ENCODE data around the gene METAP1.
"Not testable (repeated sequence)": the region's sequence is repeated elsewhere in the genome, so short reads cannot be mapped to it uniquely, and the experiment has no call there.

METAP1 gene

DNA sequence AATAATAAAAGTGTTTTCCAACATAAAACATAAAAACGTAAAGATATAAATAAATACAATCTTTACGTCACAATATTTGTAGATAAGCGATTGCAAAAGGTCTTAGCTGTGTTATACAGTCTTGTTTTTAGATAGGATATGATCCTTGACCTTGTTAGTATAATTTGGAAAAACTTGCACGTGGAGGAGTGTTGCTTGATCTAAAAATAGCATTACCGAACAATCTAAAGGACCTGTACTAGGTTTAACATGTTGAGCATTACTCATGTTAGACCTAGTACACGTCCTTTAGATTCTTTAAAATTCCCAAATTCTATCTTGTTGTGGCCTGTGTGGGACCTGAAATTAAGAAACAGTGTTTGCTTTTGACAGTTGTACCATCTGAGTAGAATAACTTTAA, 1.6 kb downstream of the METAP1 start:
- no peak for DNase-seq (ENCODE audit: low read depth)

DNA sequence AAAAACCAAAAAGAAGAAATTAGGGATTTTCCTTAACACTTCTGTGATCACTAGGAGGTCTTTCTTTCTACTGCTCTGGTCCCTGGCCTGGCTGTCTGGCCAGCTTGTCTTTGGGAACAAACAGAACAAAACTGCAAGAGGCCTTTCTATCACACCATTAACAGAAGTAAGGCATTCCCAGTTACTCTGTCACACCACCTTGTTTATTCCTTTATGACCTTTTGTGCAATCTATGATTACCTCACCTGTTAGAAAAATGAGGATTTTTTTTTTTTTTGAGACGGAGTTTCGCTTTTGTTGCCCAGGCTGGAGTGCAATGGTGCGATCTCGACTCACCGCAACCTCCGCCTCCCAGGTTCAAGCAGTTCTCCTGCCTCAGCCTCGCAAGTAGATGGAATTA, 3.0 kb downstream of the METAP1 start:
- DNase-seq (ENCODE audit: low read depth), result no peak

DNA sequence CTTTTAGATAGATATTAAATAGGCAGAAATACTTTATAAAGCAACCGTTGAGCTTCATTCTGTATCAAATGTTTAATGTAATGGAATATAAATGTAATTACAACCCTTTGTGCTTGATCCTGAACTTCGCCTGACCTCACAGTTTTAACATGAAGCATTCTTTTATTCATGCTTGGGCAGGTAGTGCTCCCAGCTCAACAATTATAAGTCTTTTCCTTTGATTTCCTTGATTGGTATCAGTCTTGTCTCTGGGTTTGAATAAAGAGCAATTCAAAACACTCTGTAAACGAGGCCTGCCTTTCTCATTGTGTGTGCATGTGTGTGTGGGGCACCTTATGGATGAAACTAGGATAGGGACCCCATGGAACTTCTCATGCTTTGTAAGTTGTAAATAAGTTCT, 6.8 kb downstream of the METAP1 start:
- no peak for DNase-seq (ENCODE audit: low read depth)

DNA sequence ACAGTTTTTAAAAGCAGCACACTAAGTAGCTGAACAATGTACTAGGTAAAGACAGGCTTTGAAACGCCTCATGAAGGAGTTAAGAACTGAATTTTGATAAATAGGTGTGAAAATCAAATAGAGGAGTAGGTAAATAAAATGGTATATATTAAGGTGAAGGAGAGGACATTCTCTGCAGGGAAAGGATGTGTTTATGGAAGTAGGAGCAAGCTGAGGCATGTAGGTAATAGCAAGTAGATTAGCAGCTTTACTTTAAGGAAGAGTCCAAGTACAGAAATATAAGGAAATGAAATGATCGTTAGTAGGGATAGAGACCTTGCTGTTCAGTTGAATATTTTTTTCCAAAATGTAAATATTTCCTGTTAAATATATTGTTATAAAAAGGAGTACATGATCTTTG, 12.5 kb downstream of the METAP1 start:
- no peak for DNase-seq (ENCODE audit: low read depth)

DNA sequence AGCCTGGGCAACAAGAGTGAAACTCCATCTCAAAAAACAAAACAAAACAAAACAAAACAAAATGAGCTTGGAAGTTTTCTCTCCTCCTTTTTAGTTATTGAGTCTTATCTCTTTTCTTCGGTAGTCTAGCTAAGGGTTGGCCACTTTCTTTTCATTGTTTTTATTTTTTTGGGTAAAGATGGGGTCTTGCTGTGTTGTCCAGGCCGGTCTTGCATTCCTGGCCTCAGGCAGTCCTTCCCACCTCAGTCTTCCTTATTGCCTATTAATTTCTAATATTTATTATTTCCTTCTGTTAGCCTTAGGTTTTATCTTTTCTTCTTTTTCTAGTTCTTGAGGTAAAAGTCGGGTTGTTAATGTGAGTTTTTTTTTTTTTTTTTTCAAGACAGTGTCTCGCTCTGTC, 16.4 kb downstream of the METAP1 start:
- DNase-seq (ENCODE audit: low read depth), result no peak

DNA sequence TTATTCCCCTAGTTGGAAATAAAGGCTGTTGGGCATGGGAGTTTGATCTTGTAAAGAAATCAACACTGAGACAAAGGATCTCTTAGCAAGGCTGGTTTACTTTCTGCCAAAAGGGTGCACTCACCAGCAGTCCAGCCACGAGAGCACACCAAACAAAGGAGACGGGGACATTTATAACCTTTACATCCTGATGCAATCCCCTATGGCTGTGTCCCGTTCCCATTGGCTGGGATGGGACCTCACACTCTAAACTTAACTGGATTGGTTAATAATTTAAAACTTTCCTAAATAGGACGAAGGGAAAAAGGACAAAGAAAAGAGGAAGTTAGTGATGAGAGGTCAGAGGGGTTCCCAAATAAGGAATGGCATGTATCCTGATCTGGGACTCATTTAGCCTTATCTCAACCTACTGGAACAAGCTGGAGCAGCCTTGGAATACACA, 17.9 kb downstream of the METAP1 start:
- no peak for DNase-seq (ENCODE audit: low read depth)

DNA sequence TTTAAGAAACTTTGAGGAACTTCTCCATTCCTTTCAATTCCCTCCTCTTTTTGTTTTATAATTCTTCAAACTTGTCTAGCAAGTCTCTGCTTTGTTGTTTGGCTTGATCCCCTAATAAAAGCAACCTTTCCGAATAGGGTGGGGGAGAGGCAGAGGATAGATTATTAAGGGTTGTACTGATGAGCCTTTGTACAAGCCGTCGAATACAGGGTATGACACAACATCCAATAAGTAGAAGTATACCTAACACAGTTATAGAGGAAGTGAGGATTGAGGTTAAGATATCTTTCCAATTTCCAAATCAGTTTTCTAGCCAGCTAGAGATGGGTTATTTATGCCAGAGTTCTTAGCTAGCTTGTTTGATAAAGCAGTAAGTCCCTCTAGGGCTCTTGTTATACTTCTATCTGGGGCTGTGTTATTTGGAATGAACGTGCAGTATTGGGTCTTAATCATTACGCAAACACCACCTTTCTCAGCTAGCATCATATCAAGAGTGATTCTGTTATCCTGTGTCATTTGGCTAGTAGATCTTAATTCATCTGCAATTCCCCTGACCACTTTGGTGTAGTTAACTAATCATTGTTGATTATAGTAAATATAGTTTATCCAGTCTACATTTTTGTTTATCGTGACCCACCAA, 18.5 kb downstream of the METAP1 start:
- no peak for DNase-seq (ENCODE audit: low read depth)

DNA sequence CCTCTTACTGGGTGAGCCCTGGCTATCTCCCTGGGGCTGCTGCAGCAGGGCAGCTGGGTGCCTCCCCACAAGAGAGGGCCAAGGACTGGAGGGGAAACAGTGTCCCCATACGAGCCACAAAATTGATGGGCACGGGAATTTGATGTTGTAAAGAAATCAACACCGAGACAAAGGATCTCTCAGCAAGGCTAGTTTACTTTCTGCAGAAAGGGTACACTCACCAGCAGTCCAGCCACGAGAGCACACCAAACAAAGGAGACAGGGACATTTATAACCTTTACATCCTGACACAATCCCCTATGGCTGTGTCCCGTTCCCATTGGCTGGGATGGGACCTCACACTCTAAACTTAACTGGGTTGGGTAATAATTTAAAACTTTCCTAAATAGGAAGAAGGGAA, 25.9 kb downstream of the METAP1 start:
- DNase-seq (ENCODE audit: low read depth), result no peak

DNA sequence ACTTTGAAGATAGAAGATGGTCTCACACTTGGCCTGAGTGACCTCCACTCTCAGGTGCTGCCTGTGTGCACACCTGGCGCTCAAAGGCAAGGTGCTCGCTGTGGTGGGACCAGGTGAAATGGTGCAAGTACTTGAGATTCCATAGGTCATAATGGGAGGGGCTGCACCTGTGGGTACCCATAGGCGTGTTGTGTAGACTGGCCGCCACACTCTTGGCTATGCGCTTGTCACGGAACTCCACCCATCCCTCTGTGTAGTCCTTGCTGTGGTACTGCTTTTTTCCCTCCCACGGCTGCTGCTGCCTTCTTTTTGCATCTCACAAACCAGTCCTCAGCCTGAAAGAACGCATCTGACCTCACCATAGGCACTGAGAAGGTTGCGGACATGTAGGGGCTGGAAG, 27.0 kb downstream of the METAP1 start:
- DNase-seq (ENCODE audit: low read depth), result no peak

DNA sequence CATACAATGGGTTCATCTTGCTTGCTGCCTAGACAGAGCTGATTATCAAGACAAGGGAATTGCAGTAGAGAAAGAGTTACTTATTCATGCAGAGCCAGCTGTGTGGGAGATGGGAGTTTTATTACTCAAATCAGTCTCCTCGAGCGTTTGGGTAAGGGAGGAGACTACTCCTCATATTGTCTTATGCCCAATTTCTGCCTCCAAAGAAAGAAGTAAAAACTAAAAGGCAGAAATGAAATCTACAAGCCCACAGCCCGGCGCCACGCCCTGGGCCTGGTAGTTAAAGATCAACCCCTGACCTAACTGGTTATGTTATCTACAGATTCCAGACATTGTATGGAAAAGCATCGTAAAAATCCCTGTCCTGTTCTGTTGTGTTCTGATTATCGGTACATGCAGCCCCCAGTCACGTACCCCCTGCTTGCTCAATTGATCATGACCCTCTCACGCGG, 28.3 kb downstream of the METAP1 start:
- not testable (repeated sequence) for DNase-seq (ENCODE audit: low read depth)

DNA sequence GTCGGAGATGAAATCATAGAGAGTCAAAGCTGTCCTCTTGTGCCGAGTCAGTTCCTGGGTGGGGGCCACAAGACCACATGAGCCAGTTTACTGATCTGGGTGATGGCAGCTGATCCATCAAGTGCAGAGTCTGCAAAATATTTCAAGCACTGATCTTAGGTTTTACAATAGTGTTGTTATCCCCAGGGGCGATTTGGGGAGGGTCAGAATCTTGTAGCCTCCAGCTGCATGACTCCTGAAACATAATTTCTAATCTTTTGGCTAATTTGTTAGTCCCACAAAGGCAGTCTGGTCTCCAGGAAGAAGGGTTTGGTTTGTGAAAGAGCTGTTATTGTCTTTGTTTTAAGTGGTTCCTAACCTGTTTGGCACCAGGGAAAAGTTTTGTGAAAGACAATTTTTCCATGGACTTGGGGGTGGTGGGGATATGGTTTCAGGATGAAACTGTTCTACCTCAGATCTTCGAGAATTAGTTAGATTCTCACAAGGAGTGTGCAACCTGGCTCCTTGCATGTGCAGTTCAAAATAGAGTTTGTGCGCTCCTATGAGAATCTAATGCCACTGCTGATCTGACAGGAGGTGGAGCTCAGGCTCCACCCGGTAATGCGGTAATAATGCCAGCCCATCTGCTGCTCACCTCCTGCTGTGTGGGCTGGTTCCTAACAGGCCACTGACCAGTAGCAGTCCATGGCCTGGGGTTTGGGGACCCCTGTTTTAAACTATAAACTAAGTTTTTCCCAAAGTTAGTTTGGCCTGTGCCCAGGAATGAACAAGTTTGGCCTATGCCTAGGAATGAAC, 29.2 kb downstream of the METAP1 start:
- no peak for DNase-seq (ENCODE audit: low read depth)

DNA sequence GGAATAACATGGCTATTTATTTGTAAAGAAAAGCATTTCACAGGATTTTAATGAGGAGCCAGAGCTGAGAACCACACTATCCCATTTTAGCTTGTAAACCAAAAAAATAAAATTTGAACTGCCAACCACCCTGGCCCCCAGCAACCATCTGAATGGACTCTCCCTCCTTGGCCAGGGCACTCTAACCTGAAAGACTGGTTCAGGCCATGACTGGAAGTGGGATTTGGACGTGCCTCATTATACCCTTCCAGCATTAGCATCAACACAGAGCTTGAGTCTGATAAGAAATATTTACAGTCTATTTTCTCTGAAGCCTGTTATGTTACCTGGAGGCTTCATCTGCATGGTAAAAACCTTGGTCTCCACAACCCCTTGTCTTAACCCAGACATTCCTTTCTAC, 30.0 kb downstream of the METAP1 start:
- DNase-seq (ENCODE audit: low read depth), result no peak

DNA sequence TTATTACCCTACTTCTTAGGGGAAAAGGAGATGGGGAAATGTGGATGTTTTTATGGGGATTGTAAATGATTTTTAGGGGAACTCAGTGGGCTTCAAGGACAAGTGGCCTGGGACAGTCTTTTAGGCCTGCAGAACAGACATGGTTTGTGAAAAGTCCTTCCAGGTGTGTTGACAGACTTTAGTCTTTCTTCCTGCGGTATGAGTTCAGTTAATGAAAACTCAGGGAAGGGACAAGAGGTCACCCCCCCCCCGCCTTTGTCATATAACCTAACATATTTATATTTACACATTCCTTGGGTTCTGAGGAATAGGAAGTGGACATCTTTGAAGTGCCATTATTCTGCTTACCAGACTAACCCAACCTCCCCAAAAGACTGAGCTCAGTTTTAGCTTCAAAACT, 31.8 kb downstream of the METAP1 start:
- DNase-seq (ENCODE audit: low read depth), result no peak

DNA sequence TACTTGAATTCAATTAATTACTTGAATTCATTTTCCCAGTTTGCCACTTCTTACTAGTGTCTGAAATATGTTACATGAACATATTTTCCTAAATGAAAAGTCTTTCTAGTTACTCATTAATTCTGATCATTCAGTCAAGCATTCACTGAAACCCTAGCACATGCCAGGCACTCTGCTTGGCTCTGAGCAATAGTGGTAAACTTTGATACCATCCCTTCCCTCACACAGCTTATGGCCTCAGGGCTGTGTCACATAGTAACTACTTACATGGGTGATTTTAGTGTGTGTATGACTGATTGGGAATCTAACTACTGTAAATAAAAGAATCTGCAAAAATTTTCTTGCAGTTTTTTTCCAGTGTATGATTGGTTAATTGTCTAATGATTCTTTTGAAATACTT, 32.7 kb downstream of the METAP1 start:
- no peak for DNase-seq (ENCODE audit: low read depth)

DNA sequence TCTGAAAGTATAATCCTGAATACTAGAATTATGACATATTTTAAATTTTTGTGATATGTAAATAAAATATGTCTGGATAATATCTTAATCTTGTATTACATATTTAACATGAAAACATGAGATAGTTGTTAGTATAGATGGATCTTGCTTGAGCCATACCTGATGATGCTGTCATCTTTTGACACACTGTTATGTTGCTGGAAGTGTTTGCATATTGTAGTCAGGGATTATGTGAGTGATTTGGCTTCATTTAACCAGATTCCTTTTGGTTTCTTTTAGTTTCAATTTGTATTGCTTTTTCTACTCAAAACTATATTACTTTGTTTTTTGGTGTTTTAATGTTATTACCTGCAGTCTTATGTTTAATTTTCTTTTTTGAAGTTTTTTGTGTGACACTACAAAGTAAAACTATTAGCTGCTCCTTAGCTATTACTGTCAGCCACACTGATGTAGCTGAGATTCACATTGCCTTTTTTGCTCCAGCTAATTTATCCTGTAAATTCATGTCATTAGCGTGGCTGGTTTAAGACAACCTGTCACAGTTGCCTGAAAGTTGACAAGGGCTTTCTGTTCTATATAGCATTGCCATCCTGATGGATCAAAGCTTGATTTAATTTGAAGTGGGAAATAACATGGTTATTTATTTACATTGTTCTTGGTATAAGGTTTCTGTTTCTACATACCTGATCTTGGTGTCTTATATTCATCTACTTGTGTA, 33.7 kb downstream of the METAP1 start:
- no peak for DNase-seq (ENCODE audit: low read depth)

DNA sequence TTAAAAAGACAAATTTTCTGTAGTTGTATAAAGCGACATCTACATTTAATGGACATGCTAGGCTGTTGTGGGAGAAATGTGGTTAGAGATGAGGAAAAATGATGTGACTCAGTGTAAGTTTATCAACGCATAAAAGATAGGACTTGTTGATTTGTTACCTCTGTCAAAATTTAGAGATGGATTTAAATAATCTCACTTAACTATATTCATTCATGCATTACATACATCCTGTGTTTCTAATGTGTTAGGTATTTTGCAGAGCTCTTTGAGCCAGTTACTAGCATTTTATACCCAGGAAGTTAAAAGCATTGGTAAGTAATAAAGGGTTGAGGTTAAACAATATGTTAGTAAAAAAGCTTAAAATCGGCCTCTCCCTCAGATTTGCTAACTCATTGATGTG, 34.3 kb downstream of the METAP1 start:
- DNase-seq (ENCODE audit: low read depth), result no peak

DNA sequence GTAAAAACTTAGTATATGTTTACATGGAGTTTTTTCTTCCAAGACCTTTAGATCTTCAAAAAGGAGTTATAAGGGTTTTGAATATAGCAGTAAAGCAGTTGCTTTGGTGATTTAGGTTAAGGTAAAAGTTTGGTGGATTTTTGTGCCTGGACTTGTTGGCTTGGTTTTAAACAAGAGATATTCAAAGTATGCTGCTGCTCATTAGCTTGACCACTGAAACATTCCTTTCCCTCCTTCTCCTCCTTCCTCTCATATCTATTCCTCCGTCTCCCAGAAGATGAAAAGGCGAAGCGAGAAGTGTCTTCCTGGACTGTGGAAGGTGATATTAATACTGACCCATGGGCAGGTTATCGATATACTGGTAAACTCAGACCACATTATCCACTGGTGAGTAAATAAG, 38.4 kb downstream of the METAP1 start:
- DNase-seq (ENCODE audit: low read depth), result no peak

DNA sequence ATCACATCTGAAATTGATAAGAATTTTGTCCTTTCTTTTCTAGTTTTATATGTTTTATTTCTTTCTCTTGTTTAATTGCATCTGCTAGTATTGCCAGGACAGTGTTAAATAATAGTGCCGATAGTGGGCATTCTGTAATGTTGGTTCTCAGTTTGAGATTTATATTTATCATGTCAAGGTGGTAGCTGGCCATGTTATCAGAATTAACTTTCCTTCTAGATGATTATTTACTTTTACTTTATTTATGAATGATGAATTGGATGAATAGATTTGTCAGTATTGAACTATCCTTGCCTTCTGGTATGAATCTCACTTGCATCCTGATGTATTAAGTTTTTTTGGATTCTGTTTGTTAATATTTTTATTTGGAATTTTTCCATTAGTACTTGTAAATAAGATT, 42.7 kb downstream of the METAP1 start:
- DNase-seq (ENCODE audit: low read depth), result no peak

DNA sequence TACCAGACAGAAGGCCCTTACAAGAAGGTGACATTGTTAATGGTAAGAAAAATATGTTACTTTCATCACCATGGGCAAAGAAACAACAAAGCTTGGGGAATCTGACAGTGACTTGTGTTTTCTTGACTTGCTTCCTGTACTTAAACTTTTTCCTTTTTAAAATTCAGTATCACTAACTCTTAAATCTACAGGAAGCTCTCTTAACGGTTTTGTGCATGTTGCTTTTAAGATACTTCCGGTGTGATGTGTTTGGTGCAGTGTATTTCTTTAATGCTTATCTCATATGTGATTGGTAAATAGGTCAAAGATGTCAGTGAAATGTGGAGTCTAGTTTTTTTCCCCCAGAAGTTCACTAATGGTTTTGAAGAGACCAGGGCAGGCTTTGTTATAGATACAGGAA, 47.8 kb downstream of the METAP1 start:
- no peak for DNase-seq (ENCODE audit: low read depth)

DNA sequence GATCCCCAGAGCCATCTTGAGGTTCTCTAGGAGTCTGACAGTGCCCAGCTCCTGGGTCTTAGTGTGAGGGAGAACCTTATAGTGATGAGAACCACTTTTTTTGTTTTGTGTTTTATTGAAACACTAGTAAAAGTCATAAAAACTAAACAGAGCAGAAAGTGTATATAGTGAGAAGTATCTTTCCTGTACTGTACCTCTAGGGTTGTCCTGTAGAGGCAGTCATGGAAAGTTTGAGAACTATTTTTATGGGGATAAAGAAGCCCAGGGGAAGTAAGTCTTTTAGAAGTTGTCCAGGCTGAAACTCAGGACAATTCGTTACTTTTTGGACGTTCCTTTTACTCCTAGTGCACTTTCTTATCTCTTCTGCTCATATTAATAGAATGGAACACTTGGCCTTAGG, 52.2 kb downstream of the METAP1 start:
- DNase-seq (ENCODE audit: low read depth), result no peak

DNA sequence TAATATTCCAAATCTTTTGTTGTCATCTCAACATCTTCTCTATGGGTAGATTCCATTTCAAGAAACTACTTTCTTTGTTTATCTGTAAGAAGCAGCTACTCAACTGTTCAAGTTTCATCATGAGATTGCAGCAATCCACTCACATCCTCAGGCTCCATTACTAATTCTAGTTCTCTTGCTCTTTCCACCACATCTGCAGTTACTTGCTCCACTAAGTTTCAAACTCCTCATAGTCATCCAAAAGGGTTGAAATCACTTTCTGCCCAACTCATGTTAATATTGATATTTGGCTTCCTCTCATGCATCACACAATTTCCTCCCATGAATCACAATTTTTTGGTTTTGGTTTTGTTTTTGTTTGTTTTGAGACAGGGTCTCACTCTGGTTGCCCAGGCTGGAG, 57.4 kb downstream of the METAP1 start:
- DNase-seq (ENCODE audit: low read depth), result no peak

DNA sequence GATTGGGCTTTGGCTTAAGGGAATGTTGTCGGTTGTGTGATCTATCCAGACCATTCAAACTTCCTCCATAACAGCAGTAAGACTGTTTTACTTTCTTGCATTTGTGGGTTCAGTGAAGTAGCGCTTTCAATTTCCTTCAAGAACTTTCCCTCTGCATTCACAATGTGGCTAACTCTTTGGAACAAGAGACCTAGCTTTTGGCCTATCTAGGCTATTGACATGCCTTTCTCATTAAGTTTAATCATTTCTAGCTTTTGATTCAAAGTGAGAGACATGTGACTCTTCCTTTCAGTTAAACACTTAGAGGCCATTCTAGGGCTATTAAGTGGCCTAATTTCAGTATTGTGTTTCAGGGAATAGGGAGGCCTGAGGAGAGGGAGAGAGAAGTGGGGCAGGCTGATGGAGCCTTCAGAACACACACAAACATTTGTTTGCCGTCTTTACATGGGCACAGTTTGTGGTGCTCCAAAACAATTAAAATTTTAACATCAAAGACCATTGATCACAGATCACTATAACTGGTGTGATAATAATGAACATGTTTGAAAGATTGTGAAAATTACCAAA, 59.0 kb downstream of the METAP1 start:
- no peak for DNase-seq (ENCODE audit: low read depth)

DNA sequence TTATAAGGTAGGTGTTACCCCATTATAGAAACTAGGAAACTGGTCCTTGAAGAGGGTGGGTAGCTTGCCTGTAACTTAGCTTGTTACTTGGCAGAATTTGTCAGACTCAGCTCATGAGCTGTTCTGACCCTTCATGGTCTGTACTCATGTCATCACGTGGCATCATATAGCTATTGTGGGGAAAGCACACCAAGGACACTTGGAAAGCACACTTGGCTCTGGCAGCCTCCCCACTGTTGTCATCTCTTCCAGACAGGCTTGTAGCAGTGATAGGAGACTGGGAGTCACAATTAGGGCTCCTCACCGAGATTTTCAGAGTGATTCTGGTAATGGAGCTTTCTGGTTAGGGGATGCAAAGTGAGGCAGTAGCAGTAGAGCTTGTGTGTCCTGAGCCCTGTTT, 62.7 kb downstream of the METAP1 start:
- DNase-seq (ENCODE audit: low read depth), result no peak

Data from fibroblast of the conjunctiva (primary cell).